RPMI7951 (cell line): ENCODE results near the gene SLC22A23. TPM values are rescaled to one million over a fixed set of nuclear protein-coding genes. Genes with fewer than 3 reads are reported as not detected.
"Not testable (repeated sequence)": the region's sequence is repeated elsewhere in the genome, so short reads cannot be mapped to it uniquely, and the experiment has no call there.

ENCODE experiments used
- DNase-seq: peaks from one replicate; pipeline ENCODE4 v3.0.0-alpha.2; 2012; ENCODE audit warnings: low read depth
- total RNA-seq: library from RNA; depleted of rRNA; stranded (reverse); fragments of >200 nt; shearing (Covaris generic); gene quantifications from 2 replicates; pipeline ENCODE4 v1.2.3, GENCODE V29; 2014

The SLC22A23 gene
- total RNA-seq, 1 experiment from 2014 or later, result 0.72 TPM

- DNase-seq, result no peak
Measured at GRCh38 chr6:3267162-3267561, 189.7 kb downstream of the SLC22A23 start.

GRCh38 chr6:3266170-3266569 is 190.7 kb downstream of the SLC22A23 start:
- DNase-seq, result no peak

GRCh38 chr6:3265671-3266070 is 191.2 kb downstream of the SLC22A23 start:
- DNase-seq, result no peak

- no peak for DNase-seq
Measured at GRCh38 chr6:3264356-3264755, 192.5 kb downstream of the SLC22A23 start.

- DNase-seq, result no peak
Measured at GRCh38 chr6:3263096-3263495, 193.8 kb downstream of the SLC22A23 start.

DNA sequence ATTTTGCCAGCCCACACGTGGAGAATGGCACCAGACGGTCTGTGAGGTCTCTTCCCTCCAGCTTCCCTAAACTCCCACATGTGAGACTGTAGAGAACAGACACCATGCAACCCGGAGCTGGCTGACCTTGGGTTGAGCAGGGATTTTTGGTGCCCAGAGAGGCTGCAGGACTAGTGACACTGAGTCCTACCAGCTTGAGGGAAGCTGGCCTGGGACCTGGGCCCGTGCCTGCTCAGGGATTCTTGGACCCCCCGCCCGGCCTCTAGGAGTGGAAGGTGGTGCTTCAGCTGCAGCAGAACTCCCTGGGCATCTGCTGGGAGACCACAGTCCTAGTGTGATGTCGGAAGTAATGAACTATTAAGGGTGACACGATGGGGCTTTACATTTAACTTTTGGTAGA is 194.9 kb downstream of the SLC22A23 start:
- DNase-seq, result no peak

DNA sequence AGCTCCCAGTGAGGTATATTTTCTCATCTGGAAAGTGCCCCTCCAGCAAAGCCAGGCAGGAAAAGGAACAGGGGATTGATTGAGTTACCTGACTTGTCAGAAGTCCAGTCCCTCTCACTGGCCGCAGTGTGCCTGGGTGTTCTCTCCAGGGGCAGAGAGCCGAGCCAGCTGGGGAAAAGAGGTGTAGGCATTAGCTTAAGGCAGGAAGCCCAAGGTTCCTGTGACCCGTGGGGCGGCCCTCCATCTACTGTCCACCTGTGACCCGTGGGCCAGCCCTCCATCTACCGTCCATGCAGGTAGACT is 195.4 kb downstream of the SLC22A23 start:
- no peak for DNase-seq

DNA sequence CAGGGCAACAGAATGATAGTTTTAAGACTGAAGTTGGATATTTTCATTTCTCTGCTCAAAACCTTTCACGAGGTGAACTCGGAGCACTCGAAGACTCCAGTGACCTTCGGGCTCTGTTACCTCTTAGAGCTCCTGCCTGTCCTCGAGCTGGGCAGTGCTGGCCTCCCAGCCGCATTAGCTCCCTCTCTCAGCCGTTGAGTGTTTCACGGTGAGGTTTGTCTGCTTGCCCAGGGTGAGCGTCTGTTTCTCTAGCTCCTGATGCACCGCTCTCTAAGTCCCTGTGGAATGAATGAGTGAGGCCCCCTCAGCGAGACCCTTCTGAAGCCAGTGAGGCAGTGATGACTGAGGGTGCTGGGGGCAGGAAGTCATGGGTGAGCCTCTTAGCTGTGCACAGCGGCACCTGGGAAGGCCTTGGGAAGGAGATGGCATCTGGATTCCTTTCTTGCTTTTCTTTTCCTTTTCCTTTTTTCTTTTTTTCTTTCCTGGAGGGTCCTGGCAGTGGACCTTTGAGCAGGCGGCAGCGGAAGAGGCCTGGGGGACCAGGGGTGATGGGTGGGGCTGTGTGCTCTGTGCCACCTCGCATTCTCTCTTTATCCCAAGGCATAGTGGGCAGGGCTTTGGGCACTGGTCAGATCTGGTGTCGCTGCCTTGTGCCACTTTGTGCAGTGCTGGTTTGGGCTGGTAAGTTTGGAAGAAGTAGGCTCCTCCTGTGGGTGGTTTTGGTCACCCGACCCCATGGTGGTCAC is 195.9 kb downstream of the SLC22A23 start:
- no peak for DNase-seq

- DNase-seq, result no peak
Measured at GRCh38 chr6:3260296-3260695, 196.6 kb downstream of the SLC22A23 start.

GRCh38 chr6:3259491-3259958 is 197.3 kb downstream of the SLC22A23 start:
- DNase-seq, result peak; percentile 53

GRCh38 chr6:3258720-3259490 is 197.9 kb downstream of the SLC22A23 start, which contains the start of gene PSMG4:
Gene PSMG4, plus strand, starts transcription at chr6:3258947. Its CDS starts 76 bp downstream, at chr6:3259023.
- peak; percentile 87 for DNase-seq

DNA sequence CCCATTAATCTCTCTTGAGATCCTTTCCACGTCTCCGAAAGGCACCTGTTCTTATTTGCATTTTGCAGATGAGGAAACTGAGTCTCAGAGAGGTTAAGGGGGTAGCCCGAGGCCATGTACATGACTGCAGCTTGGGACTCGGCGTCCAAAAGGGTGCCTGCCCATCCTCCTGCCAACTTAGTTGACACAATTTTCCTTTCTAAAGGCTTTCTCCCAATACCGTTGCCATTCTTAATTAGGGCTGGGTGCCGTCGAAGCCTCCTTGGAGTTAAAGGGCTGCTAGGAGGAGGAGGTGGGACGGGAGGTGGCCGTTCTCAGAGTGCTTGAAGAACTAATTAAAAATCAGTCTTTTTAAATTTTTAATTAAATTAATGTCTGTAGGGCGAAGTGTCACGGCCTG is 198.6 kb downstream of the SLC22A23 start:
- DNase-seq, result no peak

- no peak for DNase-seq
Measured at GRCh38 chr6:3253597-3253961, 203.3 kb downstream of the SLC22A23 start.

GRCh38 chr6:3252861-3253596 is 203.8 kb downstream of the SLC22A23 start:
- DNase-seq, result no peak

DNA sequence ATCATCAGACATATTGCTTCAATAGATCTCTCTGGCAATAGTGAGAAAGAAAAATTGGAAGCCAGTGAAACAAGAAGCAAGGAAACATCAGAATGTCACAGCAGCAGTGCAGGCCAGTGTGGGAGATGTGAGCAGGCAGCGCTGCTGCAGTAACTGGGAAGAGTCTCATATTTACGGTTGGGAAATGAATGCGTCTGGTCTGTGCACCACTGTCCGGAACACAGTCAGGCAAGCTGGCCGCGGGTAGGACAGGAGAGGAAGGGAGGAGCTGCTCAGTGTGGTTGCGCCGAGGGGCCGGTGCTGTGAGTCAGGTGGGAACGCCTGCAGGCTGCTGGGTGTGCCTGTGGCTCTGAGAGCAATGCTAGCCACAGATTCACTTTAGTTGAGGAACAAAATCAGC is 204.5 kb downstream of the SLC22A23 start:
- peak; percentile 46 for DNase-seq

DNA sequence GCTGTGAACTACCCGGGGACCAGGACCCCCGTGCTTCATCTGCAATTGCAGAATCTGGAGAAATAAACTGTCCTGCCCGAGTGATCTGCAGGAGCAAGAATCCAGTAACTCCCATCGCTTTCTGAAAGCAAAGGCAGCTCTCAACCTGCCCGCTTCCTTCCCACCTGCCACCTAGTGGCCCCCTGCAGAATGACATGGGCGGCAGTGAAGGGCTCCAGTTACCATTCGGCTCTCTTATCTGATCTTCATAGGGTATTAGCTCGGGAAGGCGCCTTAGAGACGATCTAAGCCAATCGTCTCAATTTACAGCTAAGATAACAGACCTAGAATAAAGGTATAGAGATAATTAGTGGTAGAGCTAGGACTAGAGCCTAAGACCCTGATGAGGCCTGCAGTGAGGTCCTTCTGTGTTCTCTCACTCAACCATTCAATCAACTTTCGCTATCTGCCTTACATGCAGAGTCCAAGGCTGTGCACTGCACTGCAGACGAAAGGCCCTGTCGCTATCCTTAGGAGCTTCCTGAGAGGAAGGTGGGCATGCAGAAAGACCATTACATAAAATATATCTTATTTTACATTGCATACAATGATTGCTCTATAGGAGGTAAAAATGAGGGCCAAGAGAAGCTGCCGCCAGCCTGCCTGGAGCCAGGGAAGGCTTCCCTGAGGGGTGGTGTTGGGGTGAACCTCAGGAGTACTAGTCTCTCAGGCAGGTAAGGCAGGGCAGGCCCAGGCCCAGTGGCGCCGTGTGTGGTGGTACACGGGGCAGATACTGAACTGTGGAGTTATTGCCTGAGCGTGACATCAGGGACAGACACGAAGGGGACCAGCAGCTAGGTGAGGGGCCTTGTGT is 205.2 kb downstream of the SLC22A23 start:
- peak; percentile 82 for DNase-seq

DNA sequence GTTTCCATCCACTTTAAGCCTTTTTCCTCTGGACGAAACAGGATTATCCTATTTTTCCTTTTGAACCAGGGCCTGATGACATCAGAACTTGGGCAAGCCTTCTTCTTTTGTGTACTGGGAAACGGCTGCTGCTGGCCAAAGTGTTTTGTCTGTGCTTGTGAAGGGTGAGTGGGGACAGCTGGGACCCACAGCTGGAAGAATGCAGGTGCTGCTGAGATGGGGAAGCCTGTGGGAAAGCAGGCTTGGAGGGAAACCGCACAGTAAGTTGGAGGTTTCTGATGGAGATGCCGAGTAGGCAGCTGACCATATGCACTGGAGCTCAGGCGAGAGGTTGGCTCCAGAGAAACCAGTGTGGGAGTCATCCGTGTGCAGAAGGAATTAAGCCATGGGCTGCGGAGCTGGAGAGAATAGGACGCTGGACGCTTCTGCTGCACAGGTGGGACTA is 206.6 kb downstream of the SLC22A23 start:
- DNase-seq, result no peak

DNA sequence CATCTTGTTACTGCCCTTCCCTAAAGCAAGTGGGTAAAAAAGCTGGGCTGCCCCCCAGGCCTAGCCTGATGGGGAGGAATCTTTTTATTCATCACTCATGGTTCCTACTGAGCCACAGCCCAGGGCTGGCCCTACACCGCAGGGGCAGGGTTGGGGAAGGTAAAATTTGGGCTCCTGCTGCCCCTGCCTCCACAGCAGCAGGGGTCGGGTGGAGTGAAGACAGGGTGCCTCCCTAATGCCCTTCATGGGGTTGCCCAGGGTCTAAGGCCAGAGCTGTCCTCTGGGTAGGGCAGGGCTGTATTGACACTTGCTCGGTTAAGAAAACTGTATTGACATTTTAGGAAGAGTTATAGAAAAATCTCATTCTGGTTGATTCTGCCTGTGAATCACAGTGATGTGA is 207.0 kb downstream of the SLC22A23 start:
- no peak for DNase-seq

DNA sequence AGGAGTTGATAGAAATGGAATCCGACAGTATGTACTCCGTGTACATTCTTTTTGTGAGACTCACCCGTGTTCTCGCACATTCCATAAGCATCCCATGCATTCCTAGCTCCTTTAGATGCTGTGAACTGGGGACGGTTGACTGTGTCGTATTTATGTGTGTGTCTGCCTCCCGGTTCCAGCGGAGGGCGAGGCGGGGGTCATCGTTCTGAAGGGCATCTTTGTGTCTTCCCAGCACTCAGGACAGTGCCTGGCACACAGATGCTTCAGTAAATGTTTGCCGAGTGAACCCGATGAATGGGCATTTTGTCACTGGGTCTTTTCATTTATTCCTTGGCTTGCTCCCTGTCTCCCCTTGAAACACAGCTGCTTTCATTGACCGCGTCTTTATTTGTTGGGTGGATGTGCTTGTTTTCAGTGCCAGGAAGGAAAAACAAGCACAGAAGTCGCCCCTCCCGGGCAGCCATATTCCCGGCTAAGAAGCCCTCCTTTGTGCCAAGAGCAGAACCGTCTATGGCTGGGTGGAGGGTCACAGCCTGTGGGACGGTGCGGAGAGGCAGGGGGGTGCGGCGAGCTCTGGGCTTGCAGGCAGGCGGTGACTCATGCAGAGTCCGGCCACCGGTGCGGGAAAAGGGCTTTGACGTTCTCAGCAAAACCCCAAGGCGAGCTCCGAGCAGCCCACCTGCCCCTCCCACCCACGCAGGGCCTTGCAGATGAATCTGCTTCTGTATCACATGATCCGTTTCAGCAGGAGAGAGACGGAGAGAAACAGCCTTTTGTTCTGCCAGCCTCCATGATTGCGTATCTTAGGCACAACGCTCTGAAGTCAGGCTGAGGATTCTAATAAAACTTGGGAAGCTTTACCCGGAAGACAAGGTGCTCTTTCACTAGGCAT is 209.3 kb downstream of the SLC22A23 start:
- DNase-seq, result peak; percentile 91

DNA sequence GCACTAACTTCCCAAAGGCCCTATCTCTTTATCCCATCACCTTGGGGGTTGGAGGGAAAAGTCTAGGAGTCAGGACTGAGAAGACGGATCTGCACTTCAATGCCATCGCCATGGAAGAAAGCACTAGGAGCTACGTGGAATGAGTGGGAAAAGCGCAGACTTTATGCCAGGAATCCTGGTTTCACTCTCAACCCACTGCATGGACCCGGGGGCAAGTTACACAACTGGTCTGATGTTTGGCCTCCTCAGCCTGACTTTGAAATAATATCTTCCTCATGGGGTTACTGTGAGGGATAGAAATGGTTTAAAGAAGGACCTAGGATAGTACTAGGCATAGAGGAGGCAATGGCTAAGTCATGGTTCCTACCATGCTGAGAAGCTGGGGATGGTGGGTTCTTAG is 211.6 kb downstream of the SLC22A23 start:
- no peak for DNase-seq

DNA sequence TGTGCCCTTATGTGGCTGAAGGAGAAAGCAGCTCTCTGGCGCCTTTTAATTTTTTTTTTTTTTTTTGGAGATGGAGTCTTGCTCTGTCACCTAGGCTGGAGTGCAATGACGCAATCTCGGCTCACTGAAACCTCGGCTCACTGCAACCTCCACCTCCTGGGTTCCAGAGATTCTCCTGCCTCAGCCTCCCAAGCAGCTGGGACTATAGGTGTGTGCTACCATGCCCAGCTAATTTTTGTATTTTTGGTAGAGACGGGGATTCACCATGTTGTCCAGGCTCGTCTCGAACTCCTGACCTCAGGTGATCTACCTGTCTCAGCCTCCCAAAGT is 212.1 kb downstream of the SLC22A23 start:
- DNase-seq, result not testable (repeated sequence)
